Caco-2 (cell line): Measurements from ENCODE around the gene RNF166. TPM values are rescaled to one million over a fixed set of nuclear protein-coding genes. Genes with fewer than 3 reads are reported as not detected.

Experiments used
- BruUV-seq: library from RNA; stranded (reverse); fragments of 400-500 nt; replicated peaks from 2 replicates; lab custom pipeline; 2021; lab: Mats Ljungman, UMichigan
- CTCF ChIA-PET: fragments of 300-600 bp; sonication (Branson Sonifier 250); formaldehyde crosslinking; loops from one replicate; lab custom pipeline; 2022; ENCODE audit warnings: antibody characterized with exemption; lab: Charles Lee
- POLR2A ChIA-PET: fragments of 300-600 bp; sonication (Branson Sonifier 250); formaldehyde crosslinking; loops from one replicate; lab custom pipeline; 2022; ENCODE audit warnings: antibody characterized with exemption; lab: Charles Lee
- DNase-seq, 2 experiments: peaks; one replicate each; pipeline versions ENCODE4 v3.0.0 to v3.0.0-alpha.2; 2020 to 2022
- H3K27me3 ChIP-seq: replicated peaks from 2 replicates; pipeline ENCODE4 v1.6.0; 2011; ENCODE audit warnings: low read length; ENCODE audit not compliant: control insufficient read depth, insufficient read depth
- H3K36me3 ChIP-seq: 2 replicates; pipeline ENCODE4 v1.5.1; 2011; ENCODE audit warnings: low read length; ENCODE audit not compliant: control insufficient read depth, insufficient read depth
- H3K4me1 ChIP-seq: fragments of 250-450 bp; sonication (Bioruptor Pico); 2 replicates; pipeline ENCODE4 v1.5.1; 2020; ENCODE audit warnings: mild to moderate bottlenecking
- H3K4me3 ChIP-seq: 2 replicates; pipeline ENCODE4 v1.5.1; 2011; ENCODE audit warnings: low read depth, mild to moderate bottlenecking, control low read depth, low read length
- H3K9me3 ChIP-seq: fragments of 250-450 bp; sonication (Bioruptor Pico); 2 replicates; pipeline ENCODE4 v1.5.1; 2020; ENCODE audit warnings: mild to moderate bottlenecking, moderate library complexity
- H3K27ac Mint-ChIP-seq: one replicate; pipeline ENCODE4 v1.8.0; 2022; ENCODE audit warnings: mixed read lengths; ENCODE audit not compliant: unreplicated experiment
- H3K27me3 Mint-ChIP-seq: one replicate; pipeline ENCODE4 v1.8.0; 2022; ENCODE audit warnings: mixed read lengths; ENCODE audit not compliant: insufficient read depth, unreplicated experiment
- H3K36me3 Mint-ChIP-seq: one replicate; pipeline ENCODE4 v1.8.0; 2022; ENCODE audit warnings: mild to moderate bottlenecking, mixed read lengths; ENCODE audit not compliant: insufficient read depth, unreplicated experiment
- H3K4me1 Mint-ChIP-seq: one replicate; pipeline ENCODE4 v1.8.0; 2022; ENCODE audit warnings: low read depth, mixed read lengths; ENCODE audit not compliant: unreplicated experiment
- H3K4me3 Mint-ChIP-seq: one replicate; pipeline ENCODE4 v1.8.0; 2022; ENCODE audit warnings: mild to moderate bottlenecking, moderate library complexity, mixed read lengths; ENCODE audit not compliant: unreplicated experiment
- H3K9me3 Mint-ChIP-seq: one replicate; pipeline ENCODE4 v1.8.0; 2022; ENCODE audit warnings: mixed read lengths; ENCODE audit not compliant: unreplicated experiment
- intact Hi-C: fragments of 100-400 bp; cut with micrococcal nuclease; formaldehyde crosslinking; loops from one replicate; pipeline ENCODE4 v1.10.0; 2022; ENCODE audit not compliant: unreplicated experiment
- total RNA-seq: library from RNA; stranded (reverse); gene quantifications from 2 replicates; pipeline ENCODE4 v1.2.3, GENCODE V29; 2022
- TF ChIP-seq, protein P1 (sequence below), 2 experiments: fragments of 200-600 bp in 1 of 2; IDR thresholded peaks; 1 replicate in 1 of 2; 2 replicates in 1 of 2; pipeline versions ENCODE4 v1.5.1 to v1.8.0; 2011 to 2022; ENCODE audit warnings: antibody characterized with exemption in 1 of 2, control low read depth in 1 of 2, inconsistent platforms in 1 of 2, low read depth in 1 of 2, low read length in 1 of 2, mild to moderate bottlenecking in 1 of 2, moderate library complexity in 1 of 2; ENCODE audit not compliant: insufficient read depth in 1 of 2, severe bottlenecking in 1 of 2, unreplicated experiment in 1 of 2

Gene RNF166
- total RNA-seq, 1 experiment from 2014 or later: 37.3 TPM

DNA sequence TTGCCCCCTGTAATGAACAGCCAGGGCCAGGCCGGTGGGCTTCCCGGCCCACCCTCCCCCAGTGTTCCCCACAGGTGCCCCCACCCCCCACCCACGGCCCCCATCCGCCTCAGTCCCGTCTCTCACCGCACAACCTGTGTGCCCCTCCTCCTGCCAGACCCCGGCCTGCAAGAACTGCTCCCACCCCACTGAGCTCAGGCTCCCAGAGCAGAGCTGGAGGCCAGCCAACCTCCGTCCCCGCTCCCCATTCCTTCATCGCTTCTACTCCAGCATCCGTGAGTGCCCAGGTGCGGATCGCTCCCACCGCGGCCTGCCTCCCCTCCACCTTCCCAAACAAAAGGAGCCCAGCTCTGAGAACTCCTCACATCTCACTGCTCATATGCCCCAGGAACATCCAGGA lies 47.5 kb downstream of the RNF166 start:
- Histone ChIP-seq H3K4me3 (no peak overlapping the region), H3K4me1 (peaks cover 11% of the 10 kb centered on the region), H3K27me3 (no peaks in the 10 kb centered on the region), H3K36me3 (peaks cover 4% of the 10 kb centered on the region), H3K9me3 (no peaks in the 10 kb centered on the region)
- ChIA-PET CTCF (no interaction called here), POLR2A (no interaction called here)
- Mint-ChIP-seq H3K4me1 (peaks cover 5% of the 10 kb centered on the region), H3K27me3 (no peaks in the 10 kb centered on the region), H3K9me3 (no peaks in the 10 kb centered on the region), H3K36me3 (peaks cover 35% of the 10 kb centered on the region), H3K27ac (no peak overlapping the region), H3K4me3 (no peak overlapping the region)
- no TSS peak for BruUV-seq
- intact Hi-C loops: no loop called here
- DNase-seq: no peak
- TF ChIP-seq, protein P1, sequence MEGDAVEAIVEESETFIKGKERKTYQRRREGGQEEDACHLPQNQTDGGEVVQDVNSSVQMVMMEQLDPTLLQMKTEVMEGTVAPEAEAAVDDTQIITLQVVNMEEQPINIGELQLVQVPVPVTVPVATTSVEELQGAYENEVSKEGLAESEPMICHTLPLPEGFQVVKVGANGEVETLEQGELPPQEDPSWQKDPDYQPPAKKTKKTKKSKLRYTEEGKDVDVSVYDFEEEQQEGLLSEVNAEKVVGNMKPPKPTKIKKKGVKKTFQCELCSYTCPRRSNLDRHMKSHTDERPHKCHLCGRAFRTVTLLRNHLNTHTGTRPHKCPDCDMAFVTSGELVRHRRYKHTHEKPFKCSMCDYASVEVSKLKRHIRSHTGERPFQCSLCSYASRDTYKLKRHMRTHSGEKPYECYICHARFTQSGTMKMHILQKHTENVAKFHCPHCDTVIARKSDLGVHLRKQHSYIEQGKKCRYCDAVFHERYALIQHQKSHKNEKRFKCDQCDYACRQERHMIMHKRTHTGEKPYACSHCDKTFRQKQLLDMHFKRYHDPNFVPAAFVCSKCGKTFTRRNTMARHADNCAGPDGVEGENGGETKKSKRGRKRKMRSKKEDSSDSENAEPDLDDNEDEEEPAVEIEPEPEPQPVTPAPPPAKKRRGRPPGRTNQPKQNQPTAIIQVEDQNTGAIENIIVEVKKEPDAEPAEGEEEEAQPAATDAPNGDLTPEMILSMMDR (IDR thresholded peaks at IDR 0.05; ENCODE audit: insufficient read depth in 1 of 2, low read depth in 1 of 2, low read length in 1 of 2, severe bottlenecking in 1 of 2, unreplicated experiment in 1 of 2): no peak

- H3K36me3 ChIP-seq: peaks cover 4% of the 10 kb centered on the region
- no TSS peak for BruUV-seq
- Mint-ChIP-seq H3K27me3 (no peaks in the 10 kb centered on the region), H3K9me3 (no peaks in the 10 kb centered on the region), H3K4me1 (peaks cover 5% of the 10 kb centered on the region), H3K4me3 (no peak overlapping the region), H3K27ac (no peak overlapping the region), H3K36me3 (peaks cover 35% of the 10 kb centered on the region)
- TF ChIP-seq, protein P1 (IDR thresholded peaks at IDR 0.05; ENCODE audit: insufficient read depth in 1 of 2, low read depth in 1 of 2, low read length in 1 of 2, severe bottlenecking in 1 of 2, unreplicated experiment in 1 of 2): no peak
- intact Hi-C loops: no loop called here
- CTCF ChIA-PET: no interaction called here
- no peak overlapping the region for H3K4me3 ChIP-seq
- POLR2A ChIA-PET: no interaction called here
- H3K4me1 ChIP-seq: peaks cover 11% of the 10 kb centered on the region
- DNase-seq: no peak
- H3K9me3 ChIP-seq: no peaks in the 10 kb centered on the region
- no peaks in the 10 kb centered on the region for H3K27me3 ChIP-seq
These were observed 48.8 kb downstream of the RNF166 start for GRCh38 chr16:88657371-88657770.

- H3K9me3 Mint-ChIP-seq: no peaks in the 10 kb centered on the region
- no peak for DNase-seq
- BruUV-seq: no TSS peak
- Histone ChIP-seq H3K4me3 (no peak overlapping the region), H3K9me3 (no peaks in the 10 kb centered on the region), H3K36me3 (peaks cover 5% of the 10 kb centered on the region), H3K4me1 (peaks cover 17% of the 10 kb centered on the region), H3K27me3 (no peaks in the 10 kb centered on the region)
- H3K27me3 Mint-ChIP-seq: no peaks in the 10 kb centered on the region
- intact Hi-C loops: no loop called here
- H3K4me3 Mint-ChIP-seq: no peak overlapping the region
- TF ChIP-seq, protein P1 (IDR thresholded peaks at IDR 0.05; ENCODE audit: insufficient read depth in 1 of 2, low read depth in 1 of 2, low read length in 1 of 2, severe bottlenecking in 1 of 2, unreplicated experiment in 1 of 2): no peak
- peaks cover 4% of the 10 kb centered on the region for H3K4me1 Mint-ChIP-seq
- ChIA-PET POLR2A (no interaction called here), CTCF (no interaction called here)
- H3K36me3 Mint-ChIP-seq: peaks cover 39% of the 10 kb centered on the region
- H3K27ac Mint-ChIP-seq: no peak overlapping the region
These were observed 49.8 kb downstream of the RNF166 start for GRCh38 chr16:88656291-88656980.
